Measurements from ENCODE around the gene ETV6. TPM values are rescaled to one million over a fixed set of nuclear protein-coding genes. Genes with fewer than 3 reads are reported as not detected.

The ETV6 gene
- total and polyA plus RNA-seq, 3 donors from 2014 or later, result 7.8 to 20.9 (median 16.3) TPM

GRCh38 chr12:11752403-11753149 lies 103.1 kb downstream of the ETV6 start:
- peak overlapping the region in 1 of 2 donors; percentile 4 for H3K27ac ChIP-seq
- no peak overlapping the region for H3K4me3 ChIP-seq
- 83 to 87% methylated on average over 16 to 21 of the region's 21 CpGs for WGBS, 2 donors
- TF ChIP-seq POLR2A (IDR thresholded peaks at IDR 0.05) (no peak), CTCF (IDR thresholded peaks at IDR 0.05) (no peak)
- peaks cover 24% of the 10 kb centered on the region for H3K4me1 ChIP-seq
- no peaks in the 10 kb centered on the region for H3K27me3 ChIP-seq
- H3K36me3 ChIP-seq (ENCODE audit: low read depth, missing control alignments), result no peaks in the 10 kb centered on the region
- no peaks in the 10 kb centered on the region for H3K9me3 ChIP-seq
- intact Hi-C loops (cut with DNase I; ENCODE audit: low total_unique reads), result no loop called here
- DNase-seq, result no peak

GRCh38 chr12:11753150-11753499 lies 103.7 kb downstream of the ETV6 start:
- Histone ChIP-seq H3K4me1 (peaks cover 28% of the 10 kb centered on the region), H3K4me3 (no peak overlapping the region), H3K27me3 (no peaks in the 10 kb centered on the region), H3K36me3 (ENCODE audit: low read depth, missing control alignments) (no peaks in the 10 kb centered on the region), H3K27ac (peak overlapping the region in 1 of 2 donors; percentile 4), H3K9me3 (no peaks in the 10 kb centered on the region)
- intact Hi-C loops (cut with DNase I; ENCODE audit: low total_unique reads), result no loop called here
- no peak for TF ChIP-seq CTCF (IDR thresholded peaks at IDR 0.05)
- TF ChIP-seq POLR2A (IDR thresholded peaks at IDR 0.05), result no peak
- DNase-seq, result no peak
- WGBS, 2 donors, result 72 to 82% methylated on average over 2 of the region's 2 CpGs

- 57 to 65% methylated on average over 5 of the region's 5 CpGs for WGBS, 2 donors
Measured at GRCh38 chr12:11753826-11754225, 104.4 kb downstream of the ETV6 start.

GRCh38 chr12:11754256-11754655 lies 104.8 kb downstream of the ETV6 start:
- no peaks in the 10 kb centered on the region for H3K9me3 ChIP-seq
- WGBS, 2 donors, result 57 to 67% methylated on average over 4 of the region's 4 CpGs
- TF ChIP-seq POLR2A (IDR thresholded peaks at IDR 0.05) (no peak), CTCF (IDR thresholded peaks at IDR 0.05) (no peak)
- intact Hi-C loops (cut with DNase I; ENCODE audit: low total_unique reads), result no loop called here
- H3K4me3 ChIP-seq, result no peak overlapping the region
- peak overlapping the region in 1 of 2 donors; percentile 59 for H3K27ac ChIP-seq
- DNase-seq, result no peak
- H3K4me1 ChIP-seq, result peaks cover 38% of the 10 kb centered on the region
- no peaks in the 10 kb centered on the region for H3K27me3 ChIP-seq
- H3K36me3 ChIP-seq (ENCODE audit: low read depth, missing control alignments), result no peaks in the 10 kb centered on the region

More at GRCh38 chr12:11753826-11754225, 104.4 kb downstream of the ETV6 start:
- no peak for DNase-seq
- no peaks in the 10 kb centered on the region for H3K9me3 ChIP-seq
- H3K36me3 ChIP-seq (ENCODE audit: low read depth, missing control alignments), result no peaks in the 10 kb centered on the region
- H3K27ac ChIP-seq, result peak overlapping the region in 1 of 2 donors; percentile 59
- no peaks in the 10 kb centered on the region for H3K27me3 ChIP-seq
- H3K4me1 ChIP-seq, result peaks cover 34% of the 10 kb centered on the region
- intact Hi-C loops (cut with DNase I; ENCODE audit: low total_unique reads), result no loop called here
- TF ChIP-seq POLR2A (IDR thresholded peaks at IDR 0.05) (no peak), CTCF (IDR thresholded peaks at IDR 0.05) (no peak)
- H3K4me3 ChIP-seq, result no peak overlapping the region

Data from testis (tissue), 3 donors.